Measurements from ENCODE around the gene UBAC1.
A peak's percentile ranks its signal among the peaks of the same experiment; 100 is the strongest.

UBAC1 gene

DNA sequence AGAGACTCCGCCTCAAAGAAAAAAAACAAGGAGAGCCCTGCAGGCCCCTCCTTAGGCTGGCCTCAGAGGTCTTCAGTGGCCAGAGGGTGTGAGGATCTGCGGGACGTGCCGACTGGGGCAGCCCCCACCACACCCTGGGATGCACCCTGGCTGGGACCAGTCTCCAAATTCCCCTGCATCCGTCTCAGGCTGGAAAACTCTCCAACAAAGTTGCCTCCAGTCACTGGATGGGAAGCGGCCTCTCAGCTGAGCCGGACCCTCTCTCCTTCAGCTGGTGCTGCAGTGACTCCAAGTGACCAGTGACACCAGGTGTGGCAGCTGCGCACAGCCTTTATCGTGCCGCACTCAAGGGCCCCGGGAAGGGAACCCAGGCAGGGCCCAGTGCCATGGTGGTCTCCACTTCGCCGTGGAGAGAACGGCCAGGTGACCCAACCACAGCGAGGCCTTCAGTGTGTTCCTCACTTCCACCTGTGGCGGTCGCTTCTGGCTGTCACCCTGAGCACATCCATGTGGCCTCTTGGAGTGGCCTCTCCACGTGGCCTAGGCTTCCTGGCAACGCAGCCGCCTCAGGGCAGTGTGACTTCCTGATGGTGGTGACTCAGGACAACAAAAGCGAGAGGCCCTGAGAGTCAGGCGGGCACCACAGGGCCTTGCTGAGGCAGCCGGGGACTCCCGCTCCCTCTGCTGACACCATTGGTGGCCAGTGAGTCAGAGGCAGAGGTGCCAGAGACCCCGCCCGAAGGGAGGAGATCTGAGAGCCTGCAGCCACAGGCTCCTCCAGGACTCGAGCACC lies 34.6 kb downstream of the UBAC1 start:
- TF ChIP-seq, protein P1, sequence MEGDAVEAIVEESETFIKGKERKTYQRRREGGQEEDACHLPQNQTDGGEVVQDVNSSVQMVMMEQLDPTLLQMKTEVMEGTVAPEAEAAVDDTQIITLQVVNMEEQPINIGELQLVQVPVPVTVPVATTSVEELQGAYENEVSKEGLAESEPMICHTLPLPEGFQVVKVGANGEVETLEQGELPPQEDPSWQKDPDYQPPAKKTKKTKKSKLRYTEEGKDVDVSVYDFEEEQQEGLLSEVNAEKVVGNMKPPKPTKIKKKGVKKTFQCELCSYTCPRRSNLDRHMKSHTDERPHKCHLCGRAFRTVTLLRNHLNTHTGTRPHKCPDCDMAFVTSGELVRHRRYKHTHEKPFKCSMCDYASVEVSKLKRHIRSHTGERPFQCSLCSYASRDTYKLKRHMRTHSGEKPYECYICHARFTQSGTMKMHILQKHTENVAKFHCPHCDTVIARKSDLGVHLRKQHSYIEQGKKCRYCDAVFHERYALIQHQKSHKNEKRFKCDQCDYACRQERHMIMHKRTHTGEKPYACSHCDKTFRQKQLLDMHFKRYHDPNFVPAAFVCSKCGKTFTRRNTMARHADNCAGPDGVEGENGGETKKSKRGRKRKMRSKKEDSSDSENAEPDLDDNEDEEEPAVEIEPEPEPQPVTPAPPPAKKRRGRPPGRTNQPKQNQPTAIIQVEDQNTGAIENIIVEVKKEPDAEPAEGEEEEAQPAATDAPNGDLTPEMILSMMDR (IDR thresholded peaks at IDR 0.05; ENCODE audit: borderline replicate concordance, control extremely low read depth, extremely low read depth, insufficient read depth, missing control alignments), result no peak
- DNase-seq (ENCODE audit: low spot score), result peak; percentile 66
- in situ Hi-C loops (cut with MboI; ENCODE audit: low sequenced_read_pairs, unreplicated experiment), result no loop called here

DNA sequence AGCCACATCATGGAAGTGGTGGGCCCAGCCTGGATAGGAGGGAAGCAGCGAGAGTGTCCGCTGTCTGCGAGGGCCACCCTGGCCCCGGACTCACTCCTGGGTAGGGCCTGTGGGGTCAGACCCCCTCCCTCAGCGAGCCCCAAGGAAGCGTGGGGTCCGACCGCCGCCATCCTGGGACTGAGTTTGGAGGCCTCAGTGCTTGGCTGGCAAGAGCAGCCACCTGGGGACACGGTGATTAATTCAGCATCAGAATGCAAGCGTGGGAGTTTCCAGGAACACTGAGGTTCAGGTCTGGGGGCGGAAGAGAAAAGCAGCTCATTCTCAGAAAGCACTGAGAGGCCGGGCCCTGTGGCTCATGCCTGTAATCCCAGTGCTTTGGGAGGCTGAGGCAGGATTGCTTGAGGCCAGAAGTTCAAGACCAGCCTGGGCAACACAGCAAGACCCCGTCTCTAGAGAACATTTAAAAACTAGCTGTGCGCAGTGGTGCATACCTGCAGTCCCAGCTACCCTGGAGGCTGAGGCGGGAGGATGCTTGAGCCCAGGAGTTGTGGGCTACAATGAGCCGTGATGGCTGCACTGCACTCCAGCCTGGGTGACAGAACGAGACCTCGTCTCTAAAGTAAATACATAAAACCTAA lies 35.6 kb downstream of the UBAC1 start:
- DNase-seq (ENCODE audit: low spot score), result peak; percentile 79
- TF ChIP-seq, protein P1 (IDR thresholded peaks at IDR 0.05; ENCODE audit: borderline replicate concordance, control extremely low read depth, extremely low read depth, insufficient read depth, missing control alignments), result no peak
- in situ Hi-C loops (cut with MboI; ENCODE audit: low sequenced_read_pairs, unreplicated experiment), result no loop called here

DNA sequence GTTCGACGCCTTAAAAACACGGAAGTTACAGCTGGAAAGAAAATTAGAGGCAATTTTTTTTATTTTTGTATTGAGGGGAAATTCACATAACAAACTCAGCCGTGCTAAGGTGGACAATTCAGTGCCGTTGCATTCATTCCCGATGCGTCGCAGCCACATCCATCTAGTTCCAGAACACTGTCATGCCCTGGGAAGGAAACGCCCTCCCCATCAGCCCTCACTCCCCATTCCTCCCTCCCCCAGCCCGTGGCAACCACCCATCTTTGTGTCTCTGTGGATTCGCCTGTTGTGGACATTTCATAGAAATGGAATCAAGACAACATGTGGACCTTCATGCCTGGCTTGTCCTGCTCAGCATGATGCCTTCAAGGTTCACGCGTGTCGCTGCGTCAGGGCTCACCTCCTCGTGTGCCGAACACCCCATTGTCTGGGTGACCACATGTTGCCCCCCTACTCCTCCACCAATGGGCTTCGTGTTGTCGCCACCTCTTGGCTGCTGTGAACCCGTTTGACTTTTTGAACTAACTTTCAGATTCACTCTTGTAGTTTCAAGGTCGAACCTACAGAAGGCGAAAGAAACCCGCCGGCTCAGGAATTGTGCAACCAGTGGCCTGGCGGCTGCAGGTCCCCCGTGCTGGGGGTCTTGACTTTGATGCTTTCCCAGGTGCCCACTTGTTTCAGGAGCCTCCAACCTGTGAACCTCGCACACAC lies 36.4 kb downstream of the UBAC1 start:
- TF ChIP-seq, protein P1 (IDR thresholded peaks at IDR 0.05; ENCODE audit: borderline replicate concordance, control extremely low read depth, extremely low read depth, insufficient read depth, missing control alignments), result no peak
- in situ Hi-C loops (cut with MboI; ENCODE audit: low sequenced_read_pairs, unreplicated experiment), result no loop called here
- DNase-seq (ENCODE audit: low spot score), result no peak

DNA sequence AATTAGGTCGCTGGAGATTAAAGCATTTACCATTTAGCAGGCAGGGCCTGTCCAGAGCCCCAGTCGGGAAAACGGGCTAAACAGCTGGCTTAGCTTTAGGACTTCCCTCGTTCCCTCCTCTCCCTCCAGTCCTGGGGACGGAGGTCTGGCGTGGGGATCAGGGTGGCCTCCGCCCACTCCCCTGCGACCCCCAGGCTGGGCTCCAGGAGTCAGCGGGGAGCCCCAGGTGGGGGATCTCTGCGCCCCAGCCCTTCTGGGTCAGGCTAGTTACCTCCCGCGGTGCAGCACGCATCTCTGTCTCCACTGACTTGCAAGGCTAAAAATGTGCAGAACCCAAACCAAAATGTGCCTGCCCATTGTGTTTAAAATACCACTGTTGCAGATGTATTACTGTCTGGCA lies 37.7 kb downstream of the UBAC1 start:
- no peak for DNase-seq (ENCODE audit: low spot score)
- in situ Hi-C loops (cut with MboI; ENCODE audit: low sequenced_read_pairs, unreplicated experiment), result no loop called here
- TF ChIP-seq, protein P1 (IDR thresholded peaks at IDR 0.05; ENCODE audit: borderline replicate concordance, control extremely low read depth, extremely low read depth, insufficient read depth, missing control alignments), result no peak

DNA sequence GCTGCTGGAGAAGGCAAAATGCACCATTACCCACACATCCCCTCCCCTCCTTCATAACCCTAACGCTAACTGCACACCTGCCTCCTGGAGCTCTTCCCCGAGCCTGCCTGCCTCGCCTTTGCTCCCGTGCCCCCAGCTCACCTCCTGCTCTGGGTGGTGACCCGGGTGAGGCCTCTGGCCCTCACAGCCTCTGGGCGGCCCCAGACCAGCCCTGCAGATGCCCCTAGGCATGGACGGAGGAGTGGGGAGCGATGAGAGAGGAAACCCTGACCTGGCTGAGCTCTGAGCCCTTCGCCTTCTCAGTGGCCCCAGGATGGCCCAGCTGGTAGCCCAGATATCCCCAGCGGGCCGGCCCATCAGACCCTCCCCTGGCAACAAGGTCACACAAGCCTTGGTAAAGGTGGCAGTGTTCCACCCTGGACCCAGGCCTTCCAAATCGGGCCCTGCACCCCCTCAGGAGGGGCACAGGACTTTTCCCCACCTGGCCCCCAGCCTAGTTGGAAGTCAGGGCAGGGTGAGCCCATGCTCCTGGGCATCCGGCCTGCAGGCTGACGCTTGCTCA lies 39.3 kb downstream of the UBAC1 start:
- TF ChIP-seq, protein P1 (IDR thresholded peaks at IDR 0.05; ENCODE audit: borderline replicate concordance, control extremely low read depth, extremely low read depth, insufficient read depth, missing control alignments), result no peak
- in situ Hi-C loops (cut with MboI; ENCODE audit: low sequenced_read_pairs, unreplicated experiment), result no loop called here
- peak; percentile 28 for DNase-seq (ENCODE audit: low spot score)

DNA sequence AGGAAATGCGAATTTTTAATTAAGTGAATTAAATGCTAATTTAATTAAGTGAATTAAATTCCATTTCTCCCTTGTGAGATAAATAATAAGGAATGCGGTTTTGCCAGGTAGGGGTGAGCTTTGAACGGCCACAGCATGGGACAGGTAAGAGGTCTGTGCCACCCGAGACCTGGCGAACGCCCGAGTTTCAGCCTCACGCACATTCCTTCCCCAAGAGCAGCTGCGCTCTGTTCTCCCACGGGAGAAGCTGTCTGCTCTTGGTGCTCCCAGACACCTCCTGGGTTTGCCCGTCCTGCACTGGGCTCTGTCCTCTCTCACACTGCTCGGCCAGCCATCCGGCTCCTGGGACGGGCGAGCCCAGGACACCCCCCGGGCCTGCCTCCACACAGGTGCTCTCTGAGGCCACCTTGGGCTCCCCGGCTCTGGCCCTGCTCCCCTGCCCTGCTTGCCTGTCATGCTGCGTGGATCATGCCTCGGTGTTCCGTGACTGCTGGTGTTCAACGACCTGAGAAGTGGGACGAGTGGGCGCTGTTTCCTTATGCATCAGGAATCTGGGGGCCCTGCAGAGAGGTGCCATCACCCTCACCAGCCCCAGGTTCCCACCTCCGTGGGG lies 40.1 kb downstream of the UBAC1 start:
- in situ Hi-C loops (cut with MboI; ENCODE audit: low sequenced_read_pairs, unreplicated experiment), result no loop called here
- DNase-seq (ENCODE audit: low spot score), result peak; percentile 38
- TF ChIP-seq, protein P1 (IDR thresholded peaks at IDR 0.05; ENCODE audit: borderline replicate concordance, control extremely low read depth, extremely low read depth, insufficient read depth, missing control alignments), result no peak
